Measurements from ENCODE around the gene CLDN4. TPM values are rescaled to one million over a fixed set of nuclear protein-coding genes. Genes with fewer than 3 reads are reported as not detected.

Gene CLDN4
- total and polyA plus RNA-seq, 9 of the 15 experiments (the other 6 are each of a cell fraction or from before 2014, with no cell fraction given): 0.05 to 0.60 (median 0.06) TPM; not detected in 3

DNA sequence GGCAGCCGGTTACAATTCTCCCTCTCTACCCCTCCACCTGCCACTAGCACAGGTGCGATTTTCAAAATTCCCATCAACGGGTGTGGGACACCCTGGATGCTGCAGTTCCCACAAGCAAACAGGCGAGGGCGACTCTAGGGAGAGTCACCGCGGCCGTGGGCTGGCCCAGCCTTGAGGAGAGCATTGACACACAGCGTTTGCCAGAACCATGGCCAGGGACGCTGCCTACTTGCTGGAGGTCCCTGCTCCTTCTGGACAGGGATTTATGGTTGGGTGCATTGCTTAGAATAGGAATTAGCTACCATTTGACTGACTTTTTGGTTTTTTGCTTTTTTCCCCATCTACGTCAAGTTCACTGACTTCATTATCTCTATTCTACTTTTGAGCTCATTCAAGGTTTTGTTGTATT, 19.0 kb upstream of the CLDN4 start (continued):
- TF ChIP-seq, protein P1, sequence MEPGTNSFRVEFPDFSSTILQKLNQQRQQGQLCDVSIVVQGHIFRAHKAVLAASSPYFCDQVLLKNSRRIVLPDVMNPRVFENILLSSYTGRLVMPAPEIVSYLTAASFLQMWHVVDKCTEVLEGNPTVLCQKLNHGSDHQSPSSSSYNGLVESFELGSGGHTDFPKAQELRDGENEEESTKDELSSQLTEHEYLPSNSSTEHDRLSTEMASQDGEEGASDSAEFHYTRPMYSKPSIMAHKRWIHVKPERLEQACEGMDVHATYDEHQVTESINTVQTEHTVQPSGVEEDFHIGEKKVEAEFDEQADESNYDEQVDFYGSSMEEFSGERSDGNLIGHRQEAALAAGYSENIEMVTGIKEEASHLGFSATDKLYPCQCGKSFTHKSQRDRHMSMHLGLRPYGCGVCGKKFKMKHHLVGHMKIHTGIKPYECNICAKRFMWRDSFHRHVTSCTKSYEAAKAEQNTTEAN (CRISPR knock-in tag; IDR thresholded peaks at IDR 0.05): no peak
- TF ChIP-seq ETS2 (tag; IDR thresholded peaks at IDR 0.05; ENCODE audit: borderline replicate concordance, poor library complexity, severe bottlenecking) (no peak), NFIX (CRISPR knock-in tag; IDR thresholded peaks at IDR 0.05; ENCODE audit: low read depth) (no peak), MYNN (IDR thresholded peaks at IDR 0.05) (no peak), MYNN (CRISPR knock-in tag; IDR thresholded peaks at IDR 0.05) (no peak), NCOR1 (IDR thresholded peaks at IDR 0.05) (no peak), NR2C2 (CRISPR knock-in tag; IDR thresholded peaks at IDR 0.05) (no peak), NR2C2 (tag; IDR thresholded peaks at IDR 0.05) (no peak), RBM14 (IDR thresholded peaks at IDR 0.05; ENCODE audit: borderline replicate concordance, insufficient read depth, low read depth, low read length) (no peak)
- TF ChIP-seq, protein P2, sequence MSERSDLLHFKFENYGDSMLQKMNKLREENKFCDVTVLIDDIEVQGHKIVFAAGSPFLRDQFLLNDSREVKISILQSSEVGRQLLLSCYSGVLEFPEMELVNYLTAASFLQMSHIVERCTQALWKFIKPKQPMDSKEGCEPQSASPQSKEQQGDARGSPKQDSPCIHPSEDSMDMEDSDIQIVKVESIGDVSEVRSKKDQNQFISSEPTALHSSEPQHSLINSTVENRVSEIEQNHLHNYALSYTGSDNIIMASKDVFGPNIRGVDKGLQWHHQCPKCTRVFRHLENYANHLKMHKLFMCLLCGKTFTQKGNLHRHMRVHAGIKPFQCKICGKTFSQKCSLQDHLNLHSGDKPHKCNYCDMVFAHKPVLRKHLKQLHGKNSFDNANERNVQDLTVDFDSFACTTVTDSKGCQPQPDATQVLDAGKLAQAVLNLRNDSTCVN (CRISPR knock-in tag; IDR thresholded peaks at IDR 0.05): no peak
- TF ChIP-seq, protein P3, sequence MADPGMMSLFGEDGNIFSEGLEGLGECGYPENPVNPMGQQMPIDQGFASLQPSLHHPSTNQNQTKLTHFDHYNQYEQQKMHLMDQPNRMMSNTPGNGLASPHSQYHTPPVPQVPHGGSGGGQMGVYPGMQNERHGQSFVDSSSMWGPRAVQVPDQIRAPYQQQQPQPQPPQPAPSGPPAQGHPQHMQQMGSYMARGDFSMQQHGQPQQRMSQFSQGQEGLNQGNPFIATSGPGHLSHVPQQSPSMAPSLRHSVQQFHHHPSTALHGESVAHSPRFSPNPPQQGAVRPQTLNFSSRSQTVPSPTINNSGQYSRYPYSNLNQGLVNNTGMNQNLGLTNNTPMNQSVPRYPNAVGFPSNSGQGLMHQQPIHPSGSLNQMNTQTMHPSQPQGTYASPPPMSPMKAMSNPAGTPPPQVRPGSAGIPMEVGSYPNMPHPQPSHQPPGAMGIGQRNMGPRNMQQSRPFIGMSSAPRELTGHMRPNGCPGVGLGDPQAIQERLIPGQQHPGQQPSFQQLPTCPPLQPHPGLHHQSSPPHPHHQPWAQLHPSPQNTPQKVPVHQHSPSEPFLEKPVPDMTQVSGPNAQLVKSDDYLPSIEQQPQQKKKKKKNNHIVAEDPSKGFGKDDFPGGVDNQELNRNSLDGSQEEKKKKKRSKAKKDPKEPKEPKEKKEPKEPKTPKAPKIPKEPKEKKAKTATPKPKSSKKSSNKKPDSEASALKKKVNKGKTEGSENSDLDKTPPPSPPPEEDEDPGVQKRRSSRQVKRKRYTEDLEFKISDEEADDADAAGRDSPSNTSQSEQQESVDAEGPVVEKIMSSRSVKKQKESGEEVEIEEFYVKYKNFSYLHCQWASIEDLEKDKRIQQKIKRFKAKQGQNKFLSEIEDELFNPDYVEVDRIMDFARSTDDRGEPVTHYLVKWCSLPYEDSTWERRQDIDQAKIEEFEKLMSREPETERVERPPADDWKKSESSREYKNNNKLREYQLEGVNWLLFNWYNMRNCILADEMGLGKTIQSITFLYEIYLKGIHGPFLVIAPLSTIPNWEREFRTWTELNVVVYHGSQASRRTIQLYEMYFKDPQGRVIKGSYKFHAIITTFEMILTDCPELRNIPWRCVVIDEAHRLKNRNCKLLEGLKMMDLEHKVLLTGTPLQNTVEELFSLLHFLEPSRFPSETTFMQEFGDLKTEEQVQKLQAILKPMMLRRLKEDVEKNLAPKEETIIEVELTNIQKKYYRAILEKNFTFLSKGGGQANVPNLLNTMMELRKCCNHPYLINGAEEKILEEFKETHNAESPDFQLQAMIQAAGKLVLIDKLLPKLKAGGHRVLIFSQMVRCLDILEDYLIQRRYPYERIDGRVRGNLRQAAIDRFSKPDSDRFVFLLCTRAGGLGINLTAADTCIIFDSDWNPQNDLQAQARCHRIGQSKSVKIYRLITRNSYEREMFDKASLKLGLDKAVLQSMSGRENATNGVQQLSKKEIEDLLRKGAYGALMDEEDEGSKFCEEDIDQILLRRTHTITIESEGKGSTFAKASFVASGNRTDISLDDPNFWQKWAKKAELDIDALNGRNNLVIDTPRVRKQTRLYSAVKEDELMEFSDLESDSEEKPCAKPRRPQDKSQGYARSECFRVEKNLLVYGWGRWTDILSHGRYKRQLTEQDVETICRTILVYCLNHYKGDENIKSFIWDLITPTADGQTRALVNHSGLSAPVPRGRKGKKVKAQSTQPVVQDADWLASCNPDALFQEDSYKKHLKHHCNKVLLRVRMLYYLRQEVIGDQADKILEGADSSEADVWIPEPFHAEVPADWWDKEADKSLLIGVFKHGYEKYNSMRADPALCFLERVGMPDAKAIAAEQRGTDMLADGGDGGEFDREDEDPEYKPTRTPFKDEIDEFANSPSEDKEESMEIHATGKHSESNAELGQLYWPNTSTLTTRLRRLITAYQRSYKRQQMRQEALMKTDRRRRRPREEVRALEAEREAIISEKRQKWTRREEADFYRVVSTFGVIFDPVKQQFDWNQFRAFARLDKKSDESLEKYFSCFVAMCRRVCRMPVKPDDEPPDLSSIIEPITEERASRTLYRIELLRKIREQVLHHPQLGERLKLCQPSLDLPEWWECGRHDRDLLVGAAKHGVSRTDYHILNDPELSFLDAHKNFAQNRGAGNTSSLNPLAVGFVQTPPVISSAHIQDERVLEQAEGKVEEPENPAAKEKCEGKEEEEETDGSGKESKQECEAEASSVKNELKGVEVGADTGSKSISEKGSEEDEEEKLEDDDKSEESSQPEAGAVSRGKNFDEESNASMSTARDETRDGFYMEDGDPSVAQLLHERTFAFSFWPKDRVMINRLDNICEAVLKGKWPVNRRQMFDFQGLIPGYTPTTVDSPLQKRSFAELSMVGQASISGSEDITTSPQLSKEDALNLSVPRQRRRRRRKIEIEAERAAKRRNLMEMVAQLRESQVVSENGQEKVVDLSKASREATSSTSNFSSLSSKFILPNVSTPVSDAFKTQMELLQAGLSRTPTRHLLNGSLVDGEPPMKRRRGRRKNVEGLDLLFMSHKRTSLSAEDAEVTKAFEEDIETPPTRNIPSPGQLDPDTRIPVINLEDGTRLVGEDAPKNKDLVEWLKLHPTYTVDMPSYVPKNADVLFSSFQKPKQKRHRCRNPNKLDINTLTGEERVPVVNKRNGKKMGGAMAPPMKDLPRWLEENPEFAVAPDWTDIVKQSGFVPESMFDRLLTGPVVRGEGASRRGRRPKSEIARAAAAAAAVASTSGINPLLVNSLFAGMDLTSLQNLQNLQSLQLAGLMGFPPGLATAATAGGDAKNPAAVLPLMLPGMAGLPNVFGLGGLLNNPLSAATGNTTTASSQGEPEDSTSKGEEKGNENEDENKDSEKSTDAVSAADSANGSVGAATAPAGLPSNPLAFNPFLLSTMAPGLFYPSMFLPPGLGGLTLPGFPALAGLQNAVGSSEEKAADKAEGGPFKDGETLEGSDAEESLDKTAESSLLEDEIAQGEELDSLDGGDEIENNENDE (IDR thresholded peaks at IDR 0.05; ENCODE audit: low read depth, low read length): no peak

All from K562 (cell line).